ENCODE measurements around the gene PASK.

GRCh38 chr2:241068942-241069810 is 80.1 kb downstream of the PASK start:
- TF ChIP-seq CTCF (IDR thresholded peaks at IDR 0.05) (no peak), CREB1 (CRISPR knock-in tag; IDR thresholded peaks at IDR 0.05) (no peak), STAT6 (CRISPR knock-in tag; conservative IDR thresholded peaks at IDR 0.05; ENCODE audit: low read depth) (no peak)
